ENCODE measurements around the gene ACTA2.

- TF ChIP-seq TOX (CRISPR knock-in tag; IDR thresholded peaks at IDR 0.05; ENCODE audit: borderline replicate concordance) (no peak), PATZ1 (CRISPR knock-in tag; IDR thresholded peaks at IDR 0.05; ENCODE audit: borderline replicate concordance) (no peak), ZFP3 (CRISPR knock-in tag; IDR thresholded peaks at IDR 0.05) (no peak), BACH2 (CRISPR knock-in tag; IDR thresholded peaks at IDR 0.05; ENCODE audit: borderline replicate concordance) (no peak)
Measured at GRCh38 chr10:88982366-88982765, 29.8 kb upstream of the ACTA2 start.

Measured in SK-N-SH treated with all-trans-retinoic acid at 6 μM for 48 hours (cell line).